ENCODE data around the gene DDX49. TPM values are rescaled to one million over a fixed set of nuclear protein-coding genes. Genes with fewer than 3 reads are reported as not detected.

Gene DDX49
- total RNA-seq, 1 experiment from 2014 or later, result 98.8 TPM

- Mint-ChIP-seq H3K4me1 (ENCODE audit: insufficient read depth, unreplicated experiment) (no peaks in the 10 kb centered on the region), H3K36me3 (ENCODE audit: insufficient read depth, unreplicated experiment) (peaks cover 59% of the 10 kb centered on the region), H3K27ac (ENCODE audit: low read depth, unreplicated experiment) (no peak overlapping the region), H3K4me3 (ENCODE audit: unreplicated experiment) (no peak overlapping the region), H3K9me3 (ENCODE audit: unreplicated experiment) (no peaks in the 10 kb centered on the region), H3K27me3 (ENCODE audit: insufficient read depth, unreplicated experiment) (no peaks in the 10 kb centered on the region)
- no peak for TF ChIP-seq CTCF (IDR thresholded peaks at IDR 0.05; ENCODE audit: unreplicated experiment)
- DNase-seq (ENCODE audit: unreplicated experiment), result peak; percentile 39
- intact Hi-C loops (cut with micrococcal nuclease), result no loop called here
- ChIA-PET CTCF (interaction anchor here (1.1 to 1.4 kb wide), 2 partner anchors 8 to 55 kb away, joined by 3 to 5 read pairs; no protein-coding TSS in a partner anchor), POLR2A (interaction anchor here (1.9 kb wide), 1 partner anchor 13 kb away, joined by 6 read pairs; the partner anchor contains the start of genes COPE and DDX49)
- no TSS peak for BruUV-seq (replicated peaks)
Measured at GRCh38 chr19:18932216-18932841, 12.8 kb downstream of the DDX49 start.

- Mint-ChIP-seq H3K36me3 (ENCODE audit: insufficient read depth, unreplicated experiment) (peaks cover 57% of the 10 kb centered on the region), H3K27ac (ENCODE audit: low read depth, unreplicated experiment) (no peak overlapping the region), H3K9me3 (ENCODE audit: unreplicated experiment) (no peaks in the 10 kb centered on the region), H3K4me1 (ENCODE audit: insufficient read depth, unreplicated experiment) (peaks cover 5% of the 10 kb centered on the region), H3K27me3 (ENCODE audit: insufficient read depth, unreplicated experiment) (no peaks in the 10 kb centered on the region), H3K4me3 (ENCODE audit: unreplicated experiment) (no peak overlapping the region)
- POLR2A ChIA-PET, result interaction anchor here (1.4 to 1.9 kb wide), 2 partner anchors 14 to 49 kb away, joined by 3 to 6 read pairs; partner anchors contain the start of genes COPE and DDX49
- no TSS peak for BruUV-seq (replicated peaks)
- TF ChIP-seq CTCF (IDR thresholded peaks at IDR 0.05; ENCODE audit: unreplicated experiment), result no peak
- DNase-seq (ENCODE audit: unreplicated experiment), result no peak
- intact Hi-C loops (cut with micrococcal nuclease), result no loop called here
- CTCF ChIA-PET, result interaction anchor here (0.5 to 1.1 kb wide), 2 partner anchors 88 to 414 kb away, joined by 3 to 4 read pairs; no protein-coding TSS in a partner anchor
Measured at GRCh38 chr19:18933297-18933696, 13.8 kb downstream of the DDX49 start.

GRCh38 chr19:18939163-18939562 lies 19.6 kb downstream of the DDX49 start:
- BruUV-seq (replicated peaks), result no TSS peak
- H3K27ac Mint-ChIP-seq (ENCODE audit: low read depth, unreplicated experiment), result no peak overlapping the region

More at GRCh38 chr19:18939163-18939562, 19.6 kb downstream of the DDX49 start:
- CTCF ChIA-PET, result interaction anchor here (0.7 to 2.2 kb wide), 3 partner anchors 20 to 48 kb away, joined by 4 to 17 read pairs (median 6); partner anchors contain the start of genes COPE and DDX49
- peaks cover 17% of the 10 kb centered on the region for H3K4me1 Mint-ChIP-seq (ENCODE audit: insufficient read depth, unreplicated experiment)
- DNase-seq (ENCODE audit: unreplicated experiment), result no peak
- no peaks in the 10 kb centered on the region for H3K27me3 Mint-ChIP-seq (ENCODE audit: insufficient read depth, unreplicated experiment)
- no peaks in the 10 kb centered on the region for H3K9me3 Mint-ChIP-seq (ENCODE audit: unreplicated experiment)
- POLR2A ChIA-PET, result interaction anchor here (1.4 to 3.9 kb wide), 5 partner anchors 10 to 28 kb away, joined by 6 to 37 read pairs (median 7); partner anchors contain the start of genes COPE and DDX49
- H3K4me3 Mint-ChIP-seq (ENCODE audit: unreplicated experiment), result peak overlapping the region; percentile 94
- peaks cover 25% of the 10 kb centered on the region for H3K36me3 Mint-ChIP-seq (ENCODE audit: insufficient read depth, unreplicated experiment)
- intact Hi-C loops (cut with micrococcal nuclease), result no loop called here
- no peak for TF ChIP-seq CTCF (IDR thresholded peaks at IDR 0.05; ENCODE audit: unreplicated experiment)

Data from MCF 10A (cell line).